Transverse colon (tissue), 4 donors: ENCODE measurements around the gene TECTA.

Source experiments
- POLR2A ChIP-seq: fragments of 450-650 bp; IDR thresholded peaks from one replicate; pipeline ENCODE4 v1.6.1; 2016; ENCODE audit warnings: antibody characterized with exemption, mild to moderate bottlenecking, moderate library complexity
- POLR2AphosphoS5 ChIP-seq, 3 donors: sonication (generic); formaldehyde crosslinking; IDR thresholded peaks; one replicate each; pipeline ENCODE4 v1.6.1; 2016; ENCODE audit warnings: antibody characterized with exemption in 3 of 3
- TF ChIP-seq, protein P1 (sequence below), 5 experiments: fragments of 200-600 bp in 3 of 5; fragments of 450-650 bp in 2 of 5; sonication (generic) in 3 of 5; IDR thresholded peaks; 1 replicate in 2 of 5; 2 replicates in 3 of 5; pipeline ENCODE4 v1.5.1; 2016 to 2017; ENCODE audit warnings: antibody characterized with exemption in 5 of 5, inconsistent platforms in 3 of 5, mild to moderate bottlenecking in 2 of 5, moderate library complexity in 1 of 5

DNA sequence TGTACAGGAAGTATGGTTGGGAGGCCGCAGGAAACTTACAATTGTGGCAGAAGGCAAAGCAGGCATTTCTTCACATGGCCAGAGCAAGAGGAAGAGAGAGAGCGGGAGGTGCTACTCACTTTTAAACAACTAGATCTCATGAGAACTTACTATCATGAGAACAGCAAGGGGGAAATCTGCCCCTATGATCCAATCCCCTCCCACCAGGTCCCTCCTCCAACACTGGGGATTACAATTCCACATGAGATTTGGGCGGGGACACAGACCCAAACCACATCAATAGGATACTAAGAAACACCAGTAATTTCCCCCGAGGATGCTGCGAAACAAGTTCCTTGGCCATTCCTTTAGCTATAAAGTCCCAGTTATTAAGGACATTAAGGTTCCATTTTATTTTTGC, 97.4 kb downstream of the TECTA start:
- TF ChIP-seq, protein P1, sequence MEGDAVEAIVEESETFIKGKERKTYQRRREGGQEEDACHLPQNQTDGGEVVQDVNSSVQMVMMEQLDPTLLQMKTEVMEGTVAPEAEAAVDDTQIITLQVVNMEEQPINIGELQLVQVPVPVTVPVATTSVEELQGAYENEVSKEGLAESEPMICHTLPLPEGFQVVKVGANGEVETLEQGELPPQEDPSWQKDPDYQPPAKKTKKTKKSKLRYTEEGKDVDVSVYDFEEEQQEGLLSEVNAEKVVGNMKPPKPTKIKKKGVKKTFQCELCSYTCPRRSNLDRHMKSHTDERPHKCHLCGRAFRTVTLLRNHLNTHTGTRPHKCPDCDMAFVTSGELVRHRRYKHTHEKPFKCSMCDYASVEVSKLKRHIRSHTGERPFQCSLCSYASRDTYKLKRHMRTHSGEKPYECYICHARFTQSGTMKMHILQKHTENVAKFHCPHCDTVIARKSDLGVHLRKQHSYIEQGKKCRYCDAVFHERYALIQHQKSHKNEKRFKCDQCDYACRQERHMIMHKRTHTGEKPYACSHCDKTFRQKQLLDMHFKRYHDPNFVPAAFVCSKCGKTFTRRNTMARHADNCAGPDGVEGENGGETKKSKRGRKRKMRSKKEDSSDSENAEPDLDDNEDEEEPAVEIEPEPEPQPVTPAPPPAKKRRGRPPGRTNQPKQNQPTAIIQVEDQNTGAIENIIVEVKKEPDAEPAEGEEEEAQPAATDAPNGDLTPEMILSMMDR (IDR thresholded peaks at IDR 0.05), result no peak
- TF ChIP-seq POLR2AphosphoS5 (IDR thresholded peaks at IDR 0.05) (no peak), POLR2A (no peak)
